ENCODE data around the gene SLC22A23. TPM values are rescaled to one million over a fixed set of nuclear protein-coding genes. Genes with fewer than 3 reads are reported as not detected.
"Not testable (repeated sequence)": the region's sequence is repeated elsewhere in the genome, so short reads cannot be mapped to it uniquely, and the experiment has no call there.

SLC22A23 gene
- total and polyA plus RNA-seq, 12 donors: 2.3 to 18.5 (median 5.3) TPM

DNA sequence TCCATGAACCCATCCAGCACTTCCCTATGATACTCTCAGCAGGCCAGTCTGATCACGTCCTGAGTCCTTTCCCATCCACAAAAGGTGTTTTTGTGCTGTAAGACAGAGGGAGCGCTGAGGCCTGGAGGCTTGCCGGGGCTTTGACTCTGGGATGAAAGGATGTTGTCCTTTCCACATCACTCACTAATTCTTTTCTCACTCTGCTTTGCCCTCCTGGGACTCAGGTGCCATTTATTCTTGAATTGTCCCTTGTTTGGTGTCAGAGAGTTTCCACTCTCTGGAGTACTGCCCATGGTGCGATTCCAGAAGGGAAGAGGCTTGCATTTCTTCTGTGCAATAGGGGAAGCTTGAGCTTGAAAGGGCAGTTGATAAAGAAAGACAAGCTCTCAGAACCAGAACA is 214.1 kb downstream of the SLC22A23 start:
- TF ChIP-seq, protein P1, sequence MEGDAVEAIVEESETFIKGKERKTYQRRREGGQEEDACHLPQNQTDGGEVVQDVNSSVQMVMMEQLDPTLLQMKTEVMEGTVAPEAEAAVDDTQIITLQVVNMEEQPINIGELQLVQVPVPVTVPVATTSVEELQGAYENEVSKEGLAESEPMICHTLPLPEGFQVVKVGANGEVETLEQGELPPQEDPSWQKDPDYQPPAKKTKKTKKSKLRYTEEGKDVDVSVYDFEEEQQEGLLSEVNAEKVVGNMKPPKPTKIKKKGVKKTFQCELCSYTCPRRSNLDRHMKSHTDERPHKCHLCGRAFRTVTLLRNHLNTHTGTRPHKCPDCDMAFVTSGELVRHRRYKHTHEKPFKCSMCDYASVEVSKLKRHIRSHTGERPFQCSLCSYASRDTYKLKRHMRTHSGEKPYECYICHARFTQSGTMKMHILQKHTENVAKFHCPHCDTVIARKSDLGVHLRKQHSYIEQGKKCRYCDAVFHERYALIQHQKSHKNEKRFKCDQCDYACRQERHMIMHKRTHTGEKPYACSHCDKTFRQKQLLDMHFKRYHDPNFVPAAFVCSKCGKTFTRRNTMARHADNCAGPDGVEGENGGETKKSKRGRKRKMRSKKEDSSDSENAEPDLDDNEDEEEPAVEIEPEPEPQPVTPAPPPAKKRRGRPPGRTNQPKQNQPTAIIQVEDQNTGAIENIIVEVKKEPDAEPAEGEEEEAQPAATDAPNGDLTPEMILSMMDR (IDR thresholded peaks at IDR 0.05): no peak
- TF ChIP-seq POLR2A (IDR thresholded peaks at IDR 0.05): no peak
- Histone ChIP-seq H3K4me3 (no peak overlapping the region), H3K9me3 (replicated peaks in 1 of 3) (no peaks in the 10 kb centered on the region), H3K36me3 (replicated peaks in 1 of 2) (no peaks in the 10 kb centered on the region), H3K27ac (no peak overlapping the region), H3K27me3 (no peaks in the 10 kb centered on the region), H3K4me1 (replicated peaks in 1 of 2) (peaks cover 0 to 2% of the 10 kb centered on the region in 2 donors)
- 82 to 88% (median 85%) methylated on average over 4 of the region's 4 CpGs for WGBS, 4 donors
- intact Hi-C loops (cut with DNase I): loop anchor here in 1 of 2 donors (10.0 kb wide), 1 partner anchor 78 kb away; no protein-coding TSS in a partner anchor
- DNase-seq: peak in 1 of 7 donors; percentile 7

DNA sequence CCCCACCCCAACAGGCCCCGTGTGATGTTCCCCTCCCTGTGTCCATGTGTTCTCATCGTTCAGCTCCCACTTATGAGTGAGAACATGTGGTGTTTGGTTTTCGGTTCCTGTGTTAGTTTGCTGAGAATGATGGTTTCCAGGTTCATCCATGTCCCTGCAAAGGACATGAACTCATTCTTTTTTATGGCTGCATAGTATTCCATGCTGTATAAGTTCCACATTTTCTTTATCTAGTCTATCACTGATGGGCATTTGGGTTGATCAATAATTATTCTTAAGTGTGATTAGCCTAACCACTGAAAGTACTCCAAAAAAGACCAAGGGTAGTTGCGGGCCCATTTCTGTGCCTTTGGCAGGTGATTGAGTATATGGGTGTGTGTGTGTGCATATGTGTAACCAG is 215.1 kb downstream of the SLC22A23 start:
- not testable (repeated sequence) for DNase-seq; H3K4me3 ChIP-seq; H3K4me1 ChIP-seq (replicated peaks in 1 of 2); H3K27ac ChIP-seq; H3K27me3 ChIP-seq; H3K36me3 ChIP-seq (replicated peaks in 1 of 2); H3K9me3 ChIP-seq (replicated peaks in 1 of 3)
- 89 to 96% (median 91%) methylated on average over 4 of the region's 4 CpGs for WGBS, 4 donors
- intact Hi-C loops (cut with DNase I): loop anchor here in 1 of 2 donors (10.0 kb wide), 1 partner anchor 77 kb away; no protein-coding TSS in a partner anchor

DNA sequence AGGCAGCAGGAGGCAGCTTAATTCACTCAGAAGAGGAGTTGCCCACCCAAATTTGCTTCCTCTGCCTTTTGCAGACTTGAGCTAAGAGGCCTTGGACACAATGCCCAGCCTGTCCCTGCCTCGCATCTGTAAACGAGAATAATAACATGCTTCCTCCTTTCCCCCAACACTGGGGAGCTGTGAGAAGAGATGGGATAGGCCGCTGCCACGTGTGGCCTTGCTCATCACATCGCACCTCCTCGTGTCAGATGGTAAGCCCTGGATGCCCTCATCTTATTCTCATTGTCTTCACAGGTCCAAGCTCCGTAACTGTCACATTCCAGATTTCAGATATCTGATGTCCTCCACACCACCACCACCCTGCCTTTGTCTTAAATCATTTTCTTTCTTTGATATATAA is 216.3 kb downstream of the SLC22A23 start:
- WGBS, 4 donors: 67 to 82% (median 76%) methylated on average over 7 of the region's 7 CpGs
- H3K27ac ChIP-seq: no peak overlapping the region
- intact Hi-C loops (cut with DNase I): loop anchor here in 1 of 2 donors (10.0 kb wide), 1 partner anchor 76 kb away; no protein-coding TSS in a partner anchor
- H3K9me3 ChIP-seq (replicated peaks in 1 of 3): no peaks in the 10 kb centered on the region
- H3K36me3 ChIP-seq (replicated peaks in 1 of 2): no peaks in the 10 kb centered on the region
- TF ChIP-seq POLR2A (IDR thresholded peaks at IDR 0.05): no peak
- TF ChIP-seq, protein P1 (IDR thresholded peaks at IDR 0.05): no peak
- no peak for DNase-seq
- H3K27me3 ChIP-seq: peaks cover 4% of the 10 kb centered on the region
- no peak overlapping the region for H3K4me3 ChIP-seq
- no peaks in the 10 kb centered on the region for H3K4me1 ChIP-seq (replicated peaks in 1 of 2)

DNA sequence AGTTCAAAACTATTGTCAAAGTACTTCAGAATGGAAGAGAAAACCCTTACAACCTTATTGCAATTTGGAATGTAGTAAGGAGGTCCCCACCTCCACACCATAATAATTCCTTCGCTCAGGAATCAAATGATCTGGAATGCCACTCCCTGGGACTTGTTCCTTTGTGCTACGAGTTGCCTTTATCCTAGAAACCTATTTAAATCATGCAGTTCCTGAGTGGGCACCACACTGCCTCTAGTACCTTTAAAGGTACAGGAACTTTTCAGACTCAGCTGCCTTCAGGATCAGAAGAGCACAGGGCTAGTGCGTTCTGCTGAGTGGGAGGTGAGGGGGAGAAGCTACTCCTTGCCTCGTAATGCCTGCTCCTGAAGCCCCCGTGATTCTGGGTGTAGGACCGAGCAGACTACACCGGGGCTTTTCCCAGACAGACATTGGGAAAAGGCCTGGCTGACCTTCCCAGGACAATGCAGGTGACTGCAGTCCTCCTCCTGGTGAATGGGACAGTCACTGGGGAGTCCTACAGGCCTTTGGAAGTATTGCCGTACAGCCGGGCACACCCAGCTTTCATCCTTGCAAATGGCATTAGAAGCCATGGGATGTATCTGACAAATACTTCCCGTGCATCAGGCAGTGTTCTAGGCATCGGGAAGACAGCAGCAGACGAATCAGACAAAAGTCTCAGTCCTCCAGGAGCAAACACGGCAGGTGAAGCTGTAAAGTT is 217.6 kb downstream of the SLC22A23 start:
- Histone ChIP-seq H3K27ac (no peak overlapping the region), H3K36me3 (replicated peaks in 1 of 2) (no peaks in the 10 kb centered on the region), H3K9me3 (replicated peaks in 1 of 3) (no peaks in the 10 kb centered on the region), H3K27me3 (peaks cover 12% of the 10 kb centered on the region), H3K4me3 (no peak overlapping the region), H3K4me1 (replicated peaks in 1 of 2) (no peaks in the 10 kb centered on the region)
- DNase-seq: peak in 1 of 7 donors; percentile 39
- intact Hi-C loops (cut with DNase I): no loop called here
- TF ChIP-seq POLR2A (IDR thresholded peaks at IDR 0.05): no peak
- TF ChIP-seq, protein P1 (IDR thresholded peaks at IDR 0.05): no peak
- 84 to 89% (median 87%) methylated on average over 11 to 13 of the region's 13 CpGs for WGBS, 4 donors

Data from adrenal gland (tissue), 12 donors.